Activated T-cell treated with anti-CD3 and anti-CD28 coated beads, Interleukin-2, amount 50 U/mL, for 4 hours (primary cell): Measurements from ENCODE around the gene MYLK4. TPM values are rescaled to one million over a fixed set of nuclear protein-coding genes. Genes with fewer than 3 reads are reported as not detected.

Experiments
- total RNA-seq, 3 donors: library from RNA; stranded (reverse); gene quantifications; one replicate each; pipeline ENCODE4 v1.2.1, GENCODE V29; 2021

MYLK4 gene
- total RNA-seq, 3 donors from 2014 or later, result 0.08 to 0.18 (median 0.11) TPM

Other genes with a start within 250 kb of the MYLK4 start
- 10 to 100 TPM; 44.1 to 52.1 (median 49.0) TPM for gene WRNIP1, start 14.5 kb upstream of the MYLK4 start, total RNA-seq
- 10 to 100 TPM; 16.7 to 19.3 (median 18.0) TPM for gene SERPINB1, start 90.9 kb upstream of the MYLK4 start, total RNA-seq
- gene SERPINB9, start 152.4 kb upstream of the MYLK4 start, total RNA-seq, result 10 to 100 TPM; 41.0 to 48.0 (median 42.4) TPM
- 10 to 100 TPM; 14.9 to 15.9 (median 15.3) TPM for gene SERPINB6, start 220.6 kb upstream of the MYLK4 start, total RNA-seq
- gene NQO2, start 249.0 kb upstream of the MYLK4 start, total RNA-seq, result 10 to 100 TPM; 35.5 to 41.8 (median 38.4) TPM